Measurements from ENCODE around the gene NMUR2.

- no peak for TF ChIP-seq CTCF (IDR thresholded peaks at IDR 0.05)
- no peak for TF ChIP-seq POLR2A (IDR thresholded peaks at IDR 0.05)
These were observed 32.8 kb upstream of the NMUR2 start for GRCh38 chr5:152437866-152438265.

Measured in heart left ventricle (tissue), 13 donors.